Measurements from ENCODE around the gene TBC1D16. TPM values are rescaled to one million over a fixed set of nuclear protein-coding genes. Genes with fewer than 3 reads are reported as not detected.

Gene TBC1D16
- total RNA-seq, 2 donors from 2014 or later: 15.8 to 32.8 TPM

- DNase-seq (no peak), ATAC-seq (replicated peaks in 1 of 2) (no peak)
- Mint-ChIP-seq H3K27me3 (ENCODE audit: low read depth) (no peaks in the 10 kb centered on the region), H3K4me1 (ENCODE audit: low read depth) (no peaks in the 10 kb centered on the region), H3K4me3 (no peak overlapping the region), H3K27ac (no peak overlapping the region), H3K9me3 (no peaks in the 10 kb centered on the region), H3K36me3 (ENCODE audit: insufficient read depth in 2 of 2) (no peaks in the 10 kb centered on the region)
Observed at GRCh38 chr17:80025796-80026195, 9.9 kb downstream of the TBC1D16 start.

GRCh38 chr17:80025140-80025539 is 10.5 kb downstream of the TBC1D16 start:
- H3K27me3 Mint-ChIP-seq (ENCODE audit: low read depth): no peaks in the 10 kb centered on the region
- no peaks in the 10 kb centered on the region for H3K36me3 Mint-ChIP-seq (ENCODE audit: insufficient read depth in 2 of 2)
- no peak overlapping the region for H3K27ac Mint-ChIP-seq
- H3K4me3 Mint-ChIP-seq: no peak overlapping the region
- H3K4me1 Mint-ChIP-seq (ENCODE audit: low read depth): no peaks in the 10 kb centered on the region
- no peak for DNase-seq
- ATAC-seq (replicated peaks in 1 of 2): no peak
- H3K9me3 Mint-ChIP-seq: no peaks in the 10 kb centered on the region

DNA sequence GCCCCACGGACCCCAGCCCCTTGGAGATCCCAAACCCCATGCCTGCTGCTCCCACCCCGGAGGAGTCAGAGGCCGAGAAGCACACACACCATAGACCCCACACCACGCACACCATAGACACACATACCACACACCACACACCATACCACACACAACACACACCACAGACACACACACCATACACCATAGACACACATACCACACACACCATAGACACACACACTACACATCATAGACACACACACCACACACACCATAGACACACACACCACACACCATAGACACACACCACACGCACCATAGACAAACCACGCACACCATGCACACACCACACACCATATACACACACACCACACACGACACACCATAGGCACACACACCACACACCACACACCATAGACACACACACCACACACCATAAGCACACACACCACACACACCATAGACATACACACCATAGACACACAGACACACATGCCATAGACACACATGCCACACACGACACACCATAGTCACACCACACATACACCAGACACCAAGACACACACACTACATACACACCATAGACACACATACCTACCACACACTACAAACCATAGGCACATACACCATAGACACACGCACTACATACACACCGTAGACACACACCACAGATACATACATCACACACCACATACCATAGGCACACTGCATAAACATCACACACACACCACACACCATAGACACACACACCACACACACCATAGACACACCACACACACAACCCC is 11.3 kb downstream of the TBC1D16 start:
- Mint-ChIP-seq H3K27ac (no peak overlapping the region), H3K4me3 (no peak overlapping the region), H3K27me3 (ENCODE audit: low read depth) (no peaks in the 10 kb centered on the region), H3K9me3 (no peaks in the 10 kb centered on the region), H3K4me1 (ENCODE audit: low read depth) (no peaks in the 10 kb centered on the region), H3K36me3 (ENCODE audit: insufficient read depth in 2 of 2) (no peaks in the 10 kb centered on the region)
- DNase-seq (no peak), ATAC-seq (replicated peaks in 1 of 2) (no peak)

DNA sequence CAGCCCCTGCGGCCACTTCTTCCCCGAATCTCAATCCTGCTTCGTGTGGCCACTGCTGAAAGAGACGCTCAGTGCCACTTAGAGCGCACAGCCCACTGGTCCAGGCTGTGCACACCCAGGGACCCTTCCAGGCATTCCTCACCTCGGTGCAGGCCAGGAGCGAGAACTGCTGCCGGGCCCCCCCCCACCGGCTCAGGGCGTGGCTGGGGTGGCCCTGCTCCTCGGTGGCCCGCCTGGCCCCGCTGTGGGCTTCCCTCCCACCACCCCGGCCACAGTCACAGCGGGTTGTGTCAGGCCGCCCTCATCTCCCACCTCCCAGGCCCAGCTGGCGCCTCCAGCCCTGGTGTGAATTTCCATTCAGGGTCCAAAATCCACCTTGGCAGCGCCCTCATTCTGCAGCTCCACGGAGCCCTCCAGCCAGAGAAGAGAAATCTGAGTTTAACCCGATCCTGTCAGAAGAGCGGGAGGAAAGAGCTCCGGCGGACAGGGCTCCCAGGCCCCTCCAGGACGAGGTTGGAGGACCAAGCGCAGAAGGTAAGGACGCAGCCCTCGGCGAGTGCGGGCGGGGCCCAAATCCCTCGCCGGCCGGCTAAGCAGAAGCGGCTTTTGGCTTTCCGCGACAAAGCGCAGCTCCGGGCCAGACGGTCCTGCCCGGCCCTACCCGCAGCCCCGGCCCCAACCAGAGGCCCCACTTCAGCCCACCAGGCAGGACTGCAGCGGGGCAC is 12.0 kb downstream of the TBC1D16 start:
- Mint-ChIP-seq H3K27me3 (ENCODE audit: low read depth) (no peaks in the 10 kb centered on the region), H3K36me3 (ENCODE audit: insufficient read depth in 2 of 2) (no peaks in the 10 kb centered on the region), H3K27ac (no peak overlapping the region), H3K4me3 (no peak overlapping the region), H3K9me3 (no peaks in the 10 kb centered on the region), H3K4me1 (ENCODE audit: low read depth) (no peaks in the 10 kb centered on the region)
- no peak for ATAC-seq (replicated peaks in 1 of 2)
- no peak for DNase-seq

- H3K27me3 Mint-ChIP-seq (ENCODE audit: low read depth): no peaks in the 10 kb centered on the region
- H3K27ac Mint-ChIP-seq: no peak overlapping the region
- no peak overlapping the region for H3K4me3 Mint-ChIP-seq
- no peaks in the 10 kb centered on the region for H3K9me3 Mint-ChIP-seq
- DNase-seq (no peak), ATAC-seq (replicated peaks in 1 of 2) (no peak)
- H3K36me3 Mint-ChIP-seq (ENCODE audit: insufficient read depth in 2 of 2): no peaks in the 10 kb centered on the region
- H3K4me1 Mint-ChIP-seq (ENCODE audit: low read depth): no peaks in the 10 kb centered on the region
Observed at GRCh38 chr17:80021600-80021999, 14.1 kb downstream of the TBC1D16 start.

GRCh38 chr17:80018917-80019651 is 16.6 kb downstream of the TBC1D16 start:
- H3K36me3 Mint-ChIP-seq (ENCODE audit: insufficient read depth in 2 of 2): no peaks in the 10 kb centered on the region
- H3K9me3 Mint-ChIP-seq: peaks cover 0 to 1% of the 10 kb centered on the region in 2 donors
- no peak for ATAC-seq (replicated peaks in 1 of 2)
- H3K27ac Mint-ChIP-seq: no peak overlapping the region
- DNase-seq: no peak
- H3K4me3 Mint-ChIP-seq: no peak overlapping the region
- H3K27me3 Mint-ChIP-seq (ENCODE audit: low read depth): no peaks in the 10 kb centered on the region
- no peaks in the 10 kb centered on the region for H3K4me1 Mint-ChIP-seq (ENCODE audit: low read depth)

- no peak for DNase-seq
- Mint-ChIP-seq H3K9me3 (peaks cover 0 to 1% of the 10 kb centered on the region in 2 donors), H3K27ac (no peak overlapping the region), H3K27me3 (ENCODE audit: low read depth) (no peaks in the 10 kb centered on the region), H3K4me1 (ENCODE audit: low read depth) (no peaks in the 10 kb centered on the region), H3K36me3 (ENCODE audit: insufficient read depth in 2 of 2) (no peaks in the 10 kb centered on the region), H3K4me3 (no peak overlapping the region)
- ATAC-seq (replicated peaks in 1 of 2): no peak
Observed at GRCh38 chr17:80017226-80018010, 18.3 kb downstream of the TBC1D16 start.

DNA sequence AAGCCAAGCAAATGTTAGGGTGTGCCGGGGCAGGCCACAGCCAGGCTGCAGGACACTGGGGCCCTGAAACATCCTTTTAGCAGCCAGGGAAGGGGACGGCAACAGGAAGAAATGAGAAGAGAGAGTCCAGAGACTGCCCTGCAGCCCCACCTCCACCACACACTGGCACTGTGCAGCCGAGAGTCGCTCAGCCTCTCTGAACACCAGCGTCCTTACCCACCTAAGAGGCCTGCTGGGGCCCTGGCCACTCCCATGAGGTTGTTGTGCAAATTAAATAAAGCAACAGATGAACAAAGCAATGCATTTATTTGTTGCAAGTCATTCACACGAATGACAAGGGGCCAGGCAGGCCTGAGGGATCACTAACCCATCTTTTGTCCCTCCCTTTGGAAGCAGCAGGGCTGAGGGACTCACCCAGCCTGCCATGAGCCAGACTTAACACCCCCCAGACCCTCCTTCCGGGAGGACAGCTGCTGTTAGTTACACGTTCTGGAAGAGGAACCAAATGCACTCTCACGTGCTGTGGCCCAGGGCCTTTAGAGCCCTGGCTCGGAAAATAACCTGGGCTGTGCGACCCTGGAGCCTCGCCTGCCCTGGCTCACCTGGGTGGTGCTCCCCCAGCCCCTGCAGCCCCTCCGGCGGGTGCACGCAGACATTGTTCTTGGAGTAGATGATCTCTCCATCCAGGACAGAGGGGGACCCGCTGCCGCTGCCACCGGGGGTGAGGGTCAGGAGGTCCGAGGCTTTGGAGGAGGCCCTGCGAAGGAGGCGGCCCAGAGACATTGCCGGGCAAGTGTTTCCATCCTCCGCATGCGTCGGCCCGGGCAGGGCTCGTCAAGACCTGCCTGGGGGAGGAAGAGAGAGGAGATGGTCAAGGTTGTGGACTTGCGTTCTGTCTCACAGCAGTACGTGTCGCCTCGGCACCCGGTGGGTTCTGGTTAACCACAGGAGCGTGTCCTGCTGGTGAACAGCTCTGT is 22.6 kb downstream of the TBC1D16 start:
- no peak overlapping the region for H3K4me3 Mint-ChIP-seq
- ATAC-seq (replicated peaks in 1 of 2): no peak

GRCh38 chr17:80011989-80012555 is 23.6 kb downstream of the TBC1D16 start:
- Mint-ChIP-seq H3K4me1 (ENCODE audit: low read depth) (peaks cover 8% of the 10 kb centered on the region), H3K27ac (no peak overlapping the region), H3K36me3 (ENCODE audit: insufficient read depth in 2 of 2) (no peaks in the 10 kb centered on the region), H3K9me3 (peaks cover 0 to 1% of the 10 kb centered on the region in 2 donors), H3K4me3 (no peak overlapping the region), H3K27me3 (ENCODE audit: low read depth) (no peaks in the 10 kb centered on the region)
- ATAC-seq (replicated peaks in 1 of 2) (no peak), DNase-seq (no peak)

More for the DNA sequence above, 22.6 kb downstream of the TBC1D16 start:
- Mint-ChIP-seq H3K36me3 (ENCODE audit: insufficient read depth in 2 of 2) (no peaks in the 10 kb centered on the region), H3K27ac (no peak overlapping the region), H3K9me3 (peaks cover 0 to 1% of the 10 kb centered on the region in 2 donors), H3K27me3 (ENCODE audit: low read depth) (no peaks in the 10 kb centered on the region), H3K4me1 (ENCODE audit: low read depth) (peaks cover 8% of the 10 kb centered on the region)
- DNase-seq: no peak

DNA sequence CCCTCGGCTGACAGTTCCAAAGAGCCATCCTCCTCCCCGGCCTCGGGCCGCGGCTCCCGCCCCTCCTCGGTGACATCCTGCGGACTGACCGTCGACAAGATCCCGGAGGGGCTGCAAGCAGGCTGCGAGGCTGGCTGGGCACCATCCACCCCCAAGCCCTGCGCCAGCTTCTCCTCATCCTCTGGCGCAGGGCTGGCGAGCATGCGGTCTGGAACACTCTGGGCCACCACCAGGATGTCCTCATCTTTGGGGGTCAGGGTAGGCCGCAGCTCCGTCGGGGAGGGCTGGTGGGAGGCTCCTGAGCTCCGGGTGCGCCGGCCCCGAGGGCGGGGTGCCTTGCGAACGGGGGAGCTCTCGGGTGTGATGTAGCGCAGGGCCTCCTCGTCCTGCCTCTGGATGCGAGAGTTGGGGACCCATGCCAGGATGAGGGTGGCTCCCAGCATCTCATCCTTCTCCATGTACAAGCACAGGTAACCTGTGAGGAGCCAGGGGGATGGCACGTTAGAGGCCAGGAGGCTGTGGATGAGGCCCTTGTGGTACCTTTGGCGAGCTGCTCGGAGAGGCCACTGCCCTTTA is 25.3 kb downstream of the TBC1D16 start:
- Mint-ChIP-seq H3K4me3 (no peak overlapping the region), H3K4me1 (ENCODE audit: low read depth) (peaks cover 17% of the 10 kb centered on the region), H3K27ac (no peak overlapping the region), H3K36me3 (ENCODE audit: insufficient read depth in 2 of 2) (no peaks in the 10 kb centered on the region), H3K9me3 (peaks cover 0 to 1% of the 10 kb centered on the region in 2 donors), H3K27me3 (ENCODE audit: low read depth) (no peaks in the 10 kb centered on the region)
- DNase-seq (no peak), ATAC-seq (replicated peaks in 1 of 2) (no peak)

DNA sequence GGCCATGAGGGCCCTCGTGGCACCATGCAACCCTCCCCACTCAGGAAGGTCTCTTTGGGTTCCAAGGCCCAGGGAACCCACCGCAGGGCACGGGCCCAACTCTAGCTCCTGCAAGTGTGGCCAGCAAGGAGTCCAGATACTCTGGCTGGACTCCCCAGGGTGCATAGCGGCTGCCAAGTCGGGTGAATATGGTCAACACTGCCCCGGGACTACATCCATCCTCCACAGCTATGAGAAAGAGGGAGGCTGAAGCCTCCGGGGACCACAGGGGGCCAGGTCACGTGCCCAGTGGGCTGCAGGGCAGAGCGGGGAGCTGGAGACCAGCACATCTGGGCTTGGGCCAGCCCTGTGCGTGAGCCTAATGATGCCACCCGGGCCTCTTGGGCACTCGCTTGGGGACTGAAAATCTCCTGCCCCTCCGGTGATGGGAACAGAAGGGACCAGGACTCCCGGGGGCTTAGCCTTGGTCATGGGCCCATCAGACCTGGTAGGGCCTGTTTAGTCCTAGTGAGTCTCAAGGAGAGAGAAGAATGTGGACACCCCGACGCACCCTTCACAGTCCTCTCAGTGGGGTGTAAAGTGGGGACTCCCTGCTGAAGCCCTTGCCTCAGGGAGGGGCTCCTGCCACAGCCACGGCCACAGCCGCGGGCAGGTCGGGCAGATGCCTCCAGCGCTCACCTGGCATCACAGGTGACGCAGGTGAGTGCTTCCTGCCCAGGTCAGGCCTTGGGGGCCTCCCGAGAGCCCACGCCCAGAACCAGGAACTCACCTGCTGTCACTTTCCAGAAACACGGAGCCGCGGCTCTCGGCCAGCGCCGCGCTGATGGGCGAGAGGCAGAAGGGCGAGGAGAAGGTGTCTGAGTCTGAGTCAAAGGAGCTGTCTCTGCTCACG is 26.0 kb downstream of the TBC1D16 start:
- peaks cover 0 to 1% of the 10 kb centered on the region in 2 donors for H3K9me3 Mint-ChIP-seq
- peaks cover 17% of the 10 kb centered on the region for H3K4me1 Mint-ChIP-seq (ENCODE audit: low read depth)
- no peaks in the 10 kb centered on the region for H3K27me3 Mint-ChIP-seq (ENCODE audit: low read depth)
- H3K4me3 Mint-ChIP-seq: no peak overlapping the region
- no peak for ATAC-seq (replicated peaks in 1 of 2)
- H3K36me3 Mint-ChIP-seq (ENCODE audit: insufficient read depth in 2 of 2): no peaks in the 10 kb centered on the region
- no peak for DNase-seq
- no peak overlapping the region for H3K27ac Mint-ChIP-seq

Measured in activated T-cell treated with anti-CD3 and anti-CD28 coated beads, Interleukin-2, amount 50 U/mL, for 72 hours (primary cell).